D721Med (cell line): Measurements from ENCODE around the gene SVOPL.

Experiments
- DNase-seq: peaks from one replicate; pipeline ENCODE4 v3.0.0; 2011; ENCODE audit warnings: low spot score; ENCODE audit not compliant: insufficient read length
- FAIRE-seq: peaks from 2 replicates; lab custom pipeline; 2011; peaks lifted over from hg19 to GRCh38; lab: Jason Lieb, UNC
- CTCF ChIP-seq: IDR thresholded peaks from 2 replicates; pipeline ENCODE4 v1.5.1; 2012; ENCODE audit warnings: mild to moderate bottlenecking, control low read depth; ENCODE audit not compliant: insufficient read depth; ENCODE audit errors: missing control alignments

SVOPL gene

GRCh38 chr7:138661069-138661635, 40.0 kb downstream of the SVOPL start:
- DNase-seq (no peak), FAIRE-seq (no peak)
- no peak for TF ChIP-seq CTCF

- FAIRE-seq (no peak), DNase-seq (no peak)
- no peak for TF ChIP-seq CTCF
Observed at GRCh38 chr7:138658889-138659288, 42.3 kb downstream of the SVOPL start.

- FAIRE-seq (no peak), DNase-seq (no peak)
- TF ChIP-seq CTCF = no peak
Observed at GRCh38 chr7:138657854-138658386, 43.2 kb downstream of the SVOPL start.

- FAIRE-seq (no peak), DNase-seq (no peak)
- no peak for TF ChIP-seq CTCF
Observed at GRCh38 chr7:138656952-138657351, 44.2 kb downstream of the SVOPL start.

- no peak for TF ChIP-seq CTCF
- DNase-seq = no peak
Observed at GRCh38 chr7:138654616-138655015, 46.5 kb downstream of the SVOPL start.

GRCh38 chr7:138649506-138649905, 51.7 kb downstream of the SVOPL start:
- TF ChIP-seq CTCF = no peak
- FAIRE-seq (no peak), DNase-seq (no peak)

More at GRCh38 chr7:138654616-138655015, 46.5 kb downstream of the SVOPL start:
- no peak for FAIRE-seq

GRCh38 chr7:138645284-138645683, 55.9 kb downstream of the SVOPL start:
- TF ChIP-seq CTCF = no peak
- no peak for FAIRE-seq
- no peak for DNase-seq
